GM12878 (cell line): Measurements from ENCODE around the gene GALNTL6. TPM values are rescaled to one million over a fixed set of nuclear protein-coding genes. Genes with fewer than 3 reads are reported as not detected.

Experiments used
- ATAC-seq: fragments of 200-7000 bp; cut with Tn5 transposase; 3 replicates; pipeline ENCODE4 v1.9.1; 2020; ENCODE audit warnings: mild to moderate bottlenecking, moderate library complexity
- BruUV-seq: library from RNA; stranded (reverse); fragments of 400-500 nt; replicated peaks from 2 replicates; lab custom pipeline; 2021; lab: Mats Ljungman, UMichigan
- CTCF ChIA-PET: fragments of 300-600 bp; sonication (Branson Sonifier 250); formaldehyde crosslinking; extraction: SDS; loops from one replicate; lab custom pipeline; 2021; ENCODE audit warnings: inconsistent platforms; lab: Yijun Ruan, JAX
- POLR2A ChIA-PET: fragments of 350-600 bp; formaldehyde crosslinking; extraction: SDS; loops from one replicate; lab custom pipeline; 2021; ENCODE audit warnings: inconsistent platforms; lab: Charles Lee
- RAD21 ChIA-PET: fragments of 300-600 bp; sonication (Branson Sonifier 250); formaldehyde crosslinking; loops from one replicate; lab custom pipeline; 2023; ENCODE audit warnings: antibody characterized with exemption; ENCODE audit not compliant: unreplicated experiment; lab: Charles Lee
- SMC1A ChIA-PET: fragments of 300-600 bp; sonication (Branson Sonifier 250); formaldehyde crosslinking; loops from one replicate; lab custom pipeline; 2023; ENCODE audit not compliant: unreplicated experiment, uncharacterized antibody; lab: Charles Lee
- DNase-seq: peaks from one replicate; pipeline ENCODE4 v3.0.0-alpha.2; 2011; ENCODE audit warnings: low read depth, low spot score
- FAIRE-seq: peaks from 3 replicates; lab custom pipeline; 2011; peaks lifted over from hg19 to GRCh38; lab: Jason Lieb, UNC
- H2AFZ ChIP-seq: 2 replicates; pipeline ENCODE4 v1.6.0; 2011; ENCODE audit warnings: low read depth, low read length, control low read depth; ENCODE audit not compliant: control insufficient read depth
- H3K27ac ChIP-seq: 2 replicates; pipeline ENCODE4 v1.5.1; 2011; ENCODE audit warnings: control low read depth; ENCODE audit not compliant: control insufficient read depth, insufficient read depth
- H3K27me3 ChIP-seq, 2 experiments: replicated peaks in 1 of 2; 2 replicates each; pipeline versions ENCODE4 v1.6.0 to v1.6.1; 2011; ENCODE audit warnings: low read length in 1 of 2; ENCODE audit not compliant: control insufficient read depth in 2 of 2, insufficient read depth in 2 of 2
- H3K36me3 ChIP-seq, 2 experiments: 2 replicates each; pipeline ENCODE4 v1.5.1; 2011; ENCODE audit warnings: low read length in 1 of 2; ENCODE audit not compliant: control insufficient read depth in 2 of 2, insufficient read depth in 2 of 2
- H3K4me1 ChIP-seq: 2 replicates; pipeline ENCODE4 v1.6.1; 2011; ENCODE audit warnings: mild to moderate bottlenecking, low read length, moderate library complexity, mixed read lengths; ENCODE audit not compliant: control insufficient read depth, insufficient read depth
- H3K4me2 ChIP-seq: 2 replicates; pipeline ENCODE4 v1.6.0; 2011; ENCODE audit warnings: control low read depth; ENCODE audit not compliant: control insufficient read depth, insufficient read depth
- H3K4me3 ChIP-seq: fragments of 200-600 bp; sonication (generic); 2 replicates; pipeline ENCODE4 v1.5.1; 2016
- H3K79me2 ChIP-seq: 2 replicates; pipeline ENCODE4 v1.6.0; 2011; ENCODE audit warnings: low read length; ENCODE audit not compliant: control insufficient read depth, insufficient read depth
- H3K9ac ChIP-seq: 2 replicates; pipeline ENCODE4 v1.8.0; 2011; ENCODE audit warnings: low read length, control low read depth, mixed read lengths; ENCODE audit not compliant: control insufficient read depth, insufficient read depth
- H3K9me3 ChIP-seq: replicated peaks from 3 replicates; pipeline ENCODE4 v1.5.1; 2011; ENCODE audit warnings: mild to moderate bottlenecking, low read length; ENCODE audit not compliant: control insufficient read depth, insufficient read depth
- H4K20me1 ChIP-seq: 2 replicates; pipeline ENCODE4 v1.6.0; 2011; ENCODE audit not compliant: control insufficient read depth, insufficient read depth
- BRCA1 ChIP-seq: IDR thresholded peaks from 2 replicates; pipeline ENCODE4 v1.6.1; 2011; ENCODE audit warnings: low read depth, low read length, improper control_type of control experiment
- HCFC1 ChIP-seq: fragments of 150-350 bp; IDR thresholded peaks from 2 replicates; pipeline ENCODE4 v1.6.1; 2014; ENCODE audit warnings: low read length
- NR2C1 ChIP-seq: fragments of 450-650 bp; IDR thresholded peaks from 2 replicates; pipeline ENCODE4 v1.6.1; 2017; ENCODE audit warnings: antibody characterized with exemption, mild to moderate bottlenecking, moderate library complexity
- POLR2AphosphoS2 ChIP-seq: IDR thresholded peaks from 2 replicates; pipeline ENCODE4 v1.6.1; 2011; ENCODE audit warnings: low read depth, mild to moderate bottlenecking, low read length, improper control_type of control experiment, moderate library complexity
- RAD21 ChIP-seq: IDR thresholded peaks from 2 replicates; pipeline ENCODE4 v1.6.1; 2011; ENCODE audit warnings: mild to moderate bottlenecking, low read depth, low read length, moderate library complexity; ENCODE audit not compliant: insufficient read depth
- TARDBP ChIP-seq: IDR thresholded peaks from 2 replicates; pipeline ENCODE4 v1.6.1; 2016; ENCODE audit warnings: borderline replicate concordance
- in situ Hi-C: fragments of 300-500 bp; cut with MboI; formaldehyde crosslinking; loops from 9 replicates; pipeline ENCODE4 v1.14.3; 2018; ENCODE audit warnings: mixed read lengths
- intact Hi-C: fragments of 100-400 bp; cut with micrococcal nuclease; formaldehyde crosslinking; loops from one replicate; pipeline ENCODE4 v1.14.2; 2022; ENCODE audit not compliant: unreplicated experiment
- polyA plus RNA-seq, 11 experiments: library from polyadenylated mRNA; depleted of rRNA in 4 of 11; unstranded in 6 of 11; stranded (reverse) in 5 of 11; fragments of >200 nt; fragmentation: Nextera tagmentation in 4 of 11; fragmentation: Illumina TruSeq in 1 of 11; extraction: Ambion mirVana in 4 of 11; extraction: Trizol in 1 of 11; gene quantifications; 1 replicate in 1 of 11; 2 replicates in 10 of 11; pipeline versions ENCODE4 v1.2.1 to v1.2.3, GENCODE V29; 2011 to 2016; ENCODE audit warnings: inconsistent platforms in 2 of 11, missing spikeins in 2 of 11, low read depth in 1 of 11
- total RNA-seq, 4 experiments: library from RNA; depleted of rRNA in 3 of 4; stranded (reverse); fragments of >200 nt in 3 of 4; fragmentation: Illumina TruSeq in 1 of 4; extraction: Trizol in 1 of 4; gene quantifications; 2 replicates each; pipeline versions ENCODE4 v1.2.1 to v1.2.3, GENCODE V29; 2013 to 2021
- TF ChIP-seq, protein P1 (sequence below): fragments of 450-650 bp; IDR thresholded peaks from 2 replicates; pipeline ENCODE4 v1.6.1; 2017; ENCODE audit warnings: mild to moderate bottlenecking, moderate library complexity
- TF ChIP-seq, protein P2 (sequence below): IDR thresholded peaks from 2 replicates; pipeline ENCODE4 v1.6.1; 2012; ENCODE audit warnings: mild to moderate bottlenecking, low read depth, low read length
- TF ChIP-seq, protein P3 (sequence below): fragments of 450-650 bp; IDR thresholded peaks from 2 replicates; pipeline ENCODE4 v1.6.1; 2017; ENCODE audit warnings: antibody characterized with exemption, mild to moderate bottlenecking, moderate library complexity
- TF ChIP-seq, protein P4 (sequence below): fragments of 450-650 bp; IDR thresholded peaks from 2 replicates; pipeline ENCODE4 v1.6.1; 2017; ENCODE audit warnings: low read depth, mild to moderate bottlenecking, moderate library complexity

GALNTL6 gene
- total and polyA plus RNA-seq, 10 of the 15 experiments (the other 5 are each of a cell fraction or from before 2014, with no cell fraction given), result 0.01 to 0.29 TPM; not detected in 8

DNA sequence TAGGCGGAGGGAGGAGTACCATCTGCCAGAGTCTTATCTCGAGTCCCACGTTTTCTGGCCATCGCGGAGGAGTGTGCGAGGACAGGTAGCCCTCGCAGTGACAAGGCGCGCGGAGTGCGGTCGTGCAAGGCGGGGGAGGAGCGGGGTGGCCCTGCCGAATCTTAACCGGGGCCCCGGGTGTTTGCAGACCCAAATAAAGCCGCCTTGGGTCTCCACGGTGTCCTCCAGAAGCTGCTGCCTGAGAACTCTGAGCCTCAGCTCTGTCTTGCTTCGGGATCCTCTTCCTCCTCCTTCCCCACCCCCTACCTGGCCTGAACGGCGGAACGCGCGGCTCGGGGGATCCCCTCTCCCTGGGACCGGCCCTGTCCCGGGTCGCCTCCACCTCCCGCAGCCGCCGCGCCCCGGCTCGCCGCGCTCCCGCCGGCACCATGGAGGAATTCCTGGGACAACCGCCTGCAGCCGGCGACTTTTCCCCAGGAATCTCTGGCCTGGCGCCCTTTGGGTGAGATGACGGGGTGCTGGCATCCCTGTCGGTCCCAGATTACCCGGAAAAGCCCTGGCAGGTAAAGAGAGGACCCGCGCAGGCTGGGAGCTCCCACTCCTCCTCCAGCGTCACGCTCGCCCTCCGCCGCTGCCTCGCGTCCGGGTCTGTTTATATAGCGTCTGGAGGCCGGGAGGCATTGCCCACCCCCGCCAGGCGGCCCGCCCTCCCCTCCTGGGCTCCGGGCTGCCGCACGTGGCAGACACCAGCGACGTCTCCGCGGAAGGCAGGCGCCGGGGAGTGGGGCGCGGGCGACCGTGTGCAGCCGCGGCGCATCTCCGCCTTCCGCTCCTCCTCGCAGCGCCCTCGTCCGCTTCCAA, at the start of gene GALNTL6 (continued):
- no peak for TF ChIP-seq RAD21
- TF ChIP-seq TARDBP, result no peak
- TF ChIP-seq POLR2AphosphoS2, result no peak

DNA sequence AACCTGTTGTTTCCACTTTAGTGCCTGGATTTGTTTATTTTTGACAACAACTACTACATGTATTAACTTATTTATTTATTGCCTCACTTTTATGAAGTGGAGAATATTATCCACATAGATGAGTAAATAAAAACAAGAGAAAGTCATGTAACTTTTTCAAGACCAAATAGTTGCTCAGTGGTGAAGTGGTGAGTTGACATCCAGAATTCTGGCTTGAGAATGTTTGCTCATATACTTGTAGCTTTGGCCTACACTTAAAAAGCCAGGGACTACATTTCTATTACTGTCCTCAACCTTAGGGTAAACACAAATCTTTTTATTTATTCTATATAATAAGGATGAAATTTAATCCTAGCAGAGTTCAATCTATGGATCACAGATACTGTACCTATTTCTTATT, 47.7 kb upstream of the GALNTL6 start:
- FAIRE-seq (no peak), DNase-seq (no peak), ATAC-seq (no peak)
- intact Hi-C loops, result no loop called here
- POLR2A ChIA-PET, result no interaction called here
- in situ Hi-C loops, result no loop called here
- H3K27ac ChIP-seq, result no peak overlapping the region
- BruUV-seq, result no TSS peak
- no peaks in the 10 kb centered on the region for H3K36me3 ChIP-seq
- no peaks in the 10 kb centered on the region for H3K9me3 ChIP-seq
- H4K20me1 ChIP-seq, result no peaks in the 10 kb centered on the region
- no peaks in the 10 kb centered on the region for H3K79me2 ChIP-seq
- no peak overlapping the region for H3K4me2 ChIP-seq
- H2AFZ ChIP-seq, result no peak overlapping the region
- H3K9ac ChIP-seq, result no peak overlapping the region
- RAD21 ChIA-PET, result no interaction called here
- CTCF ChIA-PET, result no interaction called here
- H3K27me3 ChIP-seq, result no peaks in the 10 kb centered on the region
- H3K4me3 ChIP-seq, result no peak overlapping the region
- no peaks in the 10 kb centered on the region for H3K4me1 ChIP-seq
- SMC1A ChIA-PET, result no interaction called here
- TF ChIP-seq HCFC1, result no peak
- TF ChIP-seq, protein P1, sequence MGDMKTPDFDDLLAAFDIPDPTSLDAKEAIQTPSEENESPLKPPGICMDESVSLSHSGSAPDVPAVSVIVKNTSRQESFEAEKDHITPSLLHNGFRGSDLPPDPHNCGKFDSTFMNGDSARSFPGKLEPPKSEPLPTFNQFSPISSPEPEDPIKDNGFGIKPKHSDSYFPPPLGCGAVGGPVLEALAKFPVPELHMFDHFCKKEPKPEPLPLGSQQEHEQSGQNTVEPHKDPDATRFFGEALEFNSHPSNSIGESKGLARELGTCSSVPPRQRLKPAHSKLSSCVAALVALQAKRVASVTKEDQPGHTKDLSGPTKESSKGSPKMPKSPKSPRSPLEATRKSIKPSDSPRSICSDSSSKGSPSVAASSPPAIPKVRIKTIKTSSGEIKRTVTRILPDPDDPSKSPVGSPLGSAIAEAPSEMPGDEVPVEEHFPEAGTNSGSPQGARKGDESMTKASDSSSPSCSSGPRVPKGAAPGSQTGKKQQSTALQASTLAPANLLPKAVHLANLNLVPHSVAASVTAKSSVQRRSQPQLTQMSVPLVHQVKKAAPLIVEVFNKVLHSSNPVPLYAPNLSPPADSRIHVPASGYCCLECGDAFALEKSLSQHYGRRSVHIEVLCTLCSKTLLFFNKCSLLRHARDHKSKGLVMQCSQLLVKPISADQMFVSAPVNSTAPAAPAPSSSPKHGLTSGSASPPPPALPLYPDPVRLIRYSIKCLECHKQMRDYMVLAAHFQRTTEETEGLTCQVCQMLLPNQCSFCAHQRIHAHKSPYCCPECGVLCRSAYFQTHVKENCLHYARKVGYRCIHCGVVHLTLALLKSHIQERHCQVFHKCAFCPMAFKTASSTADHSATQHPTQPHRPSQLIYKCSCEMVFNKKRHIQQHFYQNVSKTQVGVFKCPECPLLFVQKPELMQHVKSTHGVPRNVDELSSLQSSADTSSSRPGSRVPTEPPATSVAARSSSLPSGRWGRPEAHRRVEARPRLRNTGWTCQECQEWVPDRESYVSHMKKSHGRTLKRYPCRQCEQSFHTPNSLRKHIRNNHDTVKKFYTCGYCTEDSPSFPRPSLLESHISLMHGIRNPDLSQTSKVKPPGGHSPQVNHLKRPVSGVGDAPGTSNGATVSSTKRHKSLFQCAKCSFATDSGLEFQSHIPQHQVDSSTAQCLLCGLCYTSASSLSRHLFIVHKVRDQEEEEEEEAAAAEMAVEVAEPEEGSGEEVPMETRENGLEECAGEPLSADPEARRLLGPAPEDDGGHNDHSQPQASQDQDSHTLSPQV, result no peak
- TF ChIP-seq, protein P2, sequence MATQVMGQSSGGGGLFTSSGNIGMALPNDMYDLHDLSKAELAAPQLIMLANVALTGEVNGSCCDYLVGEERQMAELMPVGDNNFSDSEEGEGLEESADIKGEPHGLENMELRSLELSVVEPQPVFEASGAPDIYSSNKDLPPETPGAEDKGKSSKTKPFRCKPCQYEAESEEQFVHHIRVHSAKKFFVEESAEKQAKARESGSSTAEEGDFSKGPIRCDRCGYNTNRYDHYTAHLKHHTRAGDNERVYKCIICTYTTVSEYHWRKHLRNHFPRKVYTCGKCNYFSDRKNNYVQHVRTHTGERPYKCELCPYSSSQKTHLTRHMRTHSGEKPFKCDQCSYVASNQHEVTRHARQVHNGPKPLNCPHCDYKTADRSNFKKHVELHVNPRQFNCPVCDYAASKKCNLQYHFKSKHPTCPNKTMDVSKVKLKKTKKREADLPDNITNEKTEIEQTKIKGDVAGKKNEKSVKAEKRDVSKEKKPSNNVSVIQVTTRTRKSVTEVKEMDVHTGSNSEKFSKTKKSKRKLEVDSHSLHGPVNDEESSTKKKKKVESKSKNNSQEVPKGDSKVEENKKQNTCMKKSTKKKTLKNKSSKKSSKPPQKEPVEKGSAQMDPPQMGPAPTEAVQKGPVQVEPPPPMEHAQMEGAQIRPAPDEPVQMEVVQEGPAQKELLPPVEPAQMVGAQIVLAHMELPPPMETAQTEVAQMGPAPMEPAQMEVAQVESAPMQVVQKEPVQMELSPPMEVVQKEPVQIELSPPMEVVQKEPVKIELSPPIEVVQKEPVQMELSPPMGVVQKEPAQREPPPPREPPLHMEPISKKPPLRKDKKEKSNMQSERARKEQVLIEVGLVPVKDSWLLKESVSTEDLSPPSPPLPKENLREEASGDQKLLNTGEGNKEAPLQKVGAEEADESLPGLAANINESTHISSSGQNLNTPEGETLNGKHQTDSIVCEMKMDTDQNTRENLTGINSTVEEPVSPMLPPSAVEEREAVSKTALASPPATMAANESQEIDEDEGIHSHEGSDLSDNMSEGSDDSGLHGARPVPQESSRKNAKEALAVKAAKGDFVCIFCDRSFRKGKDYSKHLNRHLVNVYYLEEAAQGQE, result no peak
- TF ChIP-seq, protein P3, sequence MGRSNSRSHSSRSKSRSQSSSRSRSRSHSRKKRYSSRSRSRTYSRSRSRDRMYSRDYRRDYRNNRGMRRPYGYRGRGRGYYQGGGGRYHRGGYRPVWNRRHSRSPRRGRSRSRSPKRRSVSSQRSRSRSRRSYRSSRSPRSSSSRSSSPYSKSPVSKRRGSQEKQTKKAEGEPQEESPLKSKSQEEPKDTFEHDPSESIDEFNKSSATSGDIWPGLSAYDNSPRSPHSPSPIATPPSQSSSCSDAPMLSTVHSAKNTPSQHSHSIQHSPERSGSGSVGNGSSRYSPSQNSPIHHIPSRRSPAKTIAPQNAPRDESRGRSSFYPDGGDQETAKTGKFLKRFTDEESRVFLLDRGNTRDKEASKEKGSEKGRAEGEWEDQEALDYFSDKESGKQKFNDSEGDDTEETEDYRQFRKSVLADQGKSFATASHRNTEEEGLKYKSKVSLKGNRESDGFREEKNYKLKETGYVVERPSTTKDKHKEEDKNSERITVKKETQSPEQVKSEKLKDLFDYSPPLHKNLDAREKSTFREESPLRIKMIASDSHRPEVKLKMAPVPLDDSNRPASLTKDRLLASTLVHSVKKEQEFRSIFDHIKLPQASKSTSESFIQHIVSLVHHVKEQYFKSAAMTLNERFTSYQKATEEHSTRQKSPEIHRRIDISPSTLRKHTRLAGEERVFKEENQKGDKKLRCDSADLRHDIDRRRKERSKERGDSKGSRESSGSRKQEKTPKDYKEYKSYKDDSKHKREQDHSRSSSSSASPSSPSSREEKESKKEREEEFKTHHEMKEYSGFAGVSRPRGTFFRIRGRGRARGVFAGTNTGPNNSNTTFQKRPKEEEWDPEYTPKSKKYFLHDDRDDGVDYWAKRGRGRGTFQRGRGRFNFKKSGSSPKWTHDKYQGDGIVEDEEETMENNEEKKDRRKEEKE, result no peak
- no peak for TF ChIP-seq BRCA1
- TF ChIP-seq, protein P4, sequence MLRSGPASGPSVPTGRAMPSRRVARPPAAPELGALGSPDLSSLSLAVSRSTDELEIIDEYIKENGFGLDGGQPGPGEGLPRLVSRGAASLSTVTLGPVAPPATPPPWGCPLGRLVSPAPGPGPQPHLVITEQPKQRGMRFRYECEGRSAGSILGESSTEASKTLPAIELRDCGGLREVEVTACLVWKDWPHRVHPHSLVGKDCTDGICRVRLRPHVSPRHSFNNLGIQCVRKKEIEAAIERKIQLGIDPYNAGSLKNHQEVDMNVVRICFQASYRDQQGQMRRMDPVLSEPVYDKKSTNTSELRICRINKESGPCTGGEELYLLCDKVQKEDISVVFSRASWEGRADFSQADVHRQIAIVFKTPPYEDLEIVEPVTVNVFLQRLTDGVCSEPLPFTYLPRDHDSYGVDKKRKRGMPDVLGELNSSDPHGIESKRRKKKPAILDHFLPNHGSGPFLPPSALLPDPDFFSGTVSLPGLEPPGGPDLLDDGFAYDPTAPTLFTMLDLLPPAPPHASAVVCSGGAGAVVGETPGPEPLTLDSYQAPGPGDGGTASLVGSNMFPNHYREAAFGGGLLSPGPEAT, result no peak
- no peak for TF ChIP-seq NR2C1
